GM12801 (cell line): ENCODE data around the gene TBCK.

Experiments used
- TF ChIP-seq, protein P1 (sequence below): IDR thresholded peaks from one replicate; pipeline ENCODE4 v1.5.1; 2011; ENCODE audit warnings: control low read depth; ENCODE audit not compliant: insufficient read length; ENCODE audit errors: extremely low read depth

Gene TBCK

DNA sequence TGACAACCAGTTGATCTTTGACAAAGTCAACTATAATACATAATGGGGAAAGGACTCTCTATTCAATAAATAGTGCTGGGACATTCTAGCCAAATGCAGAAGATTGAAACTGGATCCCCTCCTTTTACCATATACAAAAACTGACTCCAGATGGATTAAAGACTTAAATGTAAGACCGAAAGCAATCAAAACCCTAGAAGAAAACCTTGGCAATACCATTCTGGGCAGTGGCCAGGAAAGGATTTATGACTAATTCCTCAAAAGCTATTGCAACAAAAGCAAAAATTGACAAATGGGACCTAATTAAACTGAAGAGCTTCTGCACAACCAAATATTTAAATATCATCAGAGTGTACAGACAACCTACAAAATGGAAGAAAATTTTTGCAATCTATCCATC lies 235.6 kb downstream of the TBCK start:
- TF ChIP-seq, protein P1, sequence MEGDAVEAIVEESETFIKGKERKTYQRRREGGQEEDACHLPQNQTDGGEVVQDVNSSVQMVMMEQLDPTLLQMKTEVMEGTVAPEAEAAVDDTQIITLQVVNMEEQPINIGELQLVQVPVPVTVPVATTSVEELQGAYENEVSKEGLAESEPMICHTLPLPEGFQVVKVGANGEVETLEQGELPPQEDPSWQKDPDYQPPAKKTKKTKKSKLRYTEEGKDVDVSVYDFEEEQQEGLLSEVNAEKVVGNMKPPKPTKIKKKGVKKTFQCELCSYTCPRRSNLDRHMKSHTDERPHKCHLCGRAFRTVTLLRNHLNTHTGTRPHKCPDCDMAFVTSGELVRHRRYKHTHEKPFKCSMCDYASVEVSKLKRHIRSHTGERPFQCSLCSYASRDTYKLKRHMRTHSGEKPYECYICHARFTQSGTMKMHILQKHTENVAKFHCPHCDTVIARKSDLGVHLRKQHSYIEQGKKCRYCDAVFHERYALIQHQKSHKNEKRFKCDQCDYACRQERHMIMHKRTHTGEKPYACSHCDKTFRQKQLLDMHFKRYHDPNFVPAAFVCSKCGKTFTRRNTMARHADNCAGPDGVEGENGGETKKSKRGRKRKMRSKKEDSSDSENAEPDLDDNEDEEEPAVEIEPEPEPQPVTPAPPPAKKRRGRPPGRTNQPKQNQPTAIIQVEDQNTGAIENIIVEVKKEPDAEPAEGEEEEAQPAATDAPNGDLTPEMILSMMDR: no peak

DNA sequence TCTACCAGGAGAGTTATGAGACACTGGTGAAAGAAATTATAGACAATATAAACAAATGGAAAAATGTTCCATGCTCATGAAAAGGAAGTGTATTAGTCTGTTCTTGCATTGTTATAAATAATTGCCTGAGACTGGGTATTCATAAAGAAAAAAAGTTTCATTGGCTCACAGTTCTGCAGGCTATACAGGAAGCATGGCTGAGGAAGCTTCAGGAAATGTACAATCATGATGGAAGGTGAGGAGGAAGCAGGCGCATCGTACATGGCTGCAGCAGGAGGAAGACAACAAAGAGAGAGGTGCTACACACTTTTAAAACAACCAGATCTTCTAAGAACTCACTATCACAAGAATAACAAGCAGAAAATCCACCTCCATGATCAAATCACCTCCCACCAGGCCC lies 236.4 kb downstream of the TBCK start:
- TF ChIP-seq, protein P1: no peak

- TF ChIP-seq, protein P1: no peak
Observed at GRCh38 chr4:106065018-106065417, 251.0 kb downstream of the TBCK start.

DNA sequence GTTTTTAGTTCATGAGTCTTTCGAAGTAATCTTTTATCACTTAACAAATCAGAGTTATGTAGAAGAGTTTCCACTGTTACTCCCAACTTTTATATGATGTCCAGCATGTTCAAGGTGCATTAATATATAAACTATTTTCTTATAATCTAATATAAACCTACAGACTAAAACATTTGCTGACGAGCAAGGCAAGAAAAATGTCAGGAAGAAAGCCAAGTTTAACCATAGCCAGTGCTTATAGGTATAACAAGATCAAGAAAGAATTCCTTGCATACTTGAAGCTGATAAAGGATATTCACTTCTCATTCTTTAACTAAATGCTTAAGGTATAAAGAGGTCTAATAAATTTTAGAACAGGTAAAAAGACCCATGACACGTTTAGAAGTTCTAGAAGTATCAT lies 253.0 kb downstream of the TBCK start:
- TF ChIP-seq, protein P1: no peak

DNA sequence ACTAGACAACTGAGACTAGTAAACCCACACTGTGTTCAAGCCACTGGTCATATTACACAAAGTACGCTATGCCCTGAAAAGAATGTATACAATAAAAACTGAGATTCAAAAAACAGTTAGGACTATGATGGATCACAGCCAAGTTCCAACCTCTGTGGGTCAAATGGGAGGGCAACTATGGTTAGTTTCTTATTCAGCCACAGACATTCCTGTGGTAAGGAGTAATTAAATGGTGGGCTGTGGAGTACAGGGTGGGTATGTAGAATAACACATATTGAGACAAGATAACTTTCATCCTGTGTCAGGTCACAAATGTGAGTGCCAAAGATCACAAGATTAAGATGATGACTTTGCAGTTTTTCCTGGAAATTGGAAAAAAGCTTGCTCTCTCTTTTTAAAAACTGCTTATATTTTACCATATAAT lies 253.5 kb downstream of the TBCK start:
- TF ChIP-seq, protein P1: no peak

DNA sequence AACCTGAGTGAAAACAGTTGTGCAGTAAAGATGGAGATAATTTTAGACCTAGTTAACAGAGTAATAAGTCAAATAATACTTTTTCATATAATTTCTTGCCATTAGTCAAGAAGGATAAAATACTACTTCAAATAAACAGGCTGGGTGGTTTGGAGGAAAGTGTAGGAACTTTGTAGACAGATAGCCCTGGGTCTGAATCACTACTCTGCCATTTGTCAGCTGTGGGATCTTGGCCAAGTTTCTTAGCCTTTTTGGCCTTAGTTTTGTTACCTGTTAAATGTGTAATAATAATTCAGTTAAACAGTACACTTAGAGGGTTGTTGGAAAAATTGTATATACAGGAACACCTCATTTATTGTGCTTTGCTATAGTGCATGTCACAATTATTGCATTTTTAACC lies 257.1 kb downstream of the TBCK start:
- TF ChIP-seq, protein P1: no peak

DNA sequence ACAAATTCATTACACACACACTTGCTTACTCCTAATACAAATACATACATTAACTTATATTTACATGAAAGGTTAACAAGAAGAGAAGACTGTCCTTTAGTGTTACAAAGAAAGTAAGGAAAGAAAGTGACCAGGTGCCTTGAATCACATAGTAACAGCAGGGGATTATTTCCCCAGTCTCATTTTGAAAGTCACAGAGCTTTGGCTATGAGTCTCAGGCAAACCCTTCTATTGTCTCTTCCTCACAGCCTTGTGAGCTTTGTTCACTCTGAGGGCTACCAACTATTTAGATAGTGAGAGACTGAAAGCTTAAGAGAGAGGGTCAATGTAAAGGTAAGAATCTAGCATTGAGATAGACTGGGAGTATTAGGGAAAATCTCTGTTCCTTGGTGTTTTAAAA lies 259.1 kb downstream of the TBCK start:
- TF ChIP-seq, protein P1: no peak

- TF ChIP-seq, protein P1: no peak
Observed at GRCh38 chr4:106051514-106051913, 264.5 kb downstream of the TBCK start.
